Vagina (tissue), 2 donors: ENCODE data around the gene TBL1X. TPM values are rescaled to one million over a fixed set of nuclear protein-coding genes. Genes with fewer than 3 reads are reported as not detected.

Experiments
- DNase-seq, 2 donors: peaks; one replicate each; pipeline ENCODE4 v3.0.0-alpha.2; 2017; ENCODE audit errors: extremely low spot score in 2 of 2
- H3K27ac ChIP-seq: fragments of 200-600 bp; sonication (generic); one replicate; pipeline ENCODE4 v1.5.1; 2019
- H3K27me3 ChIP-seq: fragments of 200-600 bp; sonication (generic); one replicate; pipeline ENCODE4 v1.5.1; 2019
- H3K36me3 ChIP-seq, 2 donors: fragments of 200-600 bp; sonication (generic); one replicate each; pipeline ENCODE4 v1.5.1; 2017 to 2019
- H3K4me1 ChIP-seq: fragments of 200-600 bp; sonication (generic); one replicate; pipeline ENCODE4 v1.5.1; 2019
- H3K4me3 ChIP-seq, 2 donors: fragments of 200-600 bp; sonication (generic); 1 replicate in 1 of 2; 2 replicates in 1 of 2; pipeline ENCODE4 v1.5.1; 2016 to 2019
- H3K9me3 ChIP-seq: fragments of 200-600 bp; sonication (generic); one replicate; pipeline ENCODE4 v1.5.1; 2019
- CTCF ChIP-seq, 3 experiments: fragments of 450-650 bp in 2 of 3; fragments of 200-600 bp in 1 of 3; sonication (generic) in 1 of 3; IDR thresholded peaks; one replicate each; pipeline ENCODE4 v1.5.1; 2017 to 2019; ENCODE audit warnings: antibody characterized with exemption in 3 of 3, mild to moderate bottlenecking in 2 of 3, moderate library complexity in 2 of 3
- POLR2A ChIP-seq, 2 donors: fragments of 450-650 bp; IDR thresholded peaks; one replicate each; pipeline ENCODE4 v1.6.1; 2017; ENCODE audit warnings: antibody characterized with exemption in 2 of 2, mild to moderate bottlenecking in 2 of 2, moderate library complexity in 2 of 2
- POLR2AphosphoS5 ChIP-seq, 2 donors: sonication (generic); formaldehyde crosslinking; IDR thresholded peaks; one replicate each; pipeline ENCODE4 v1.9.0; 2017; ENCODE audit warnings: antibody characterized with exemption in 2 of 2, mild to moderate bottlenecking in 2 of 2, low read depth in 1 of 2; ENCODE audit not compliant: insufficient read depth in 1 of 2
- intact Hi-C: fragments of 100-400 bp; cut with DNase I; formaldehyde crosslinking; loops from one replicate; pipeline ENCODE4 v1.15.1; 2023
- total RNA-seq: library from RNA; depleted of rRNA; stranded (reverse); fragments of >200 nt; gene quantifications from one replicate; pipeline ENCODE4 v1.2.3, GENCODE V29; 2016

The TBL1X gene
- total RNA-seq, 1 donor from 2014 or later: 41.3 TPM

DNA sequence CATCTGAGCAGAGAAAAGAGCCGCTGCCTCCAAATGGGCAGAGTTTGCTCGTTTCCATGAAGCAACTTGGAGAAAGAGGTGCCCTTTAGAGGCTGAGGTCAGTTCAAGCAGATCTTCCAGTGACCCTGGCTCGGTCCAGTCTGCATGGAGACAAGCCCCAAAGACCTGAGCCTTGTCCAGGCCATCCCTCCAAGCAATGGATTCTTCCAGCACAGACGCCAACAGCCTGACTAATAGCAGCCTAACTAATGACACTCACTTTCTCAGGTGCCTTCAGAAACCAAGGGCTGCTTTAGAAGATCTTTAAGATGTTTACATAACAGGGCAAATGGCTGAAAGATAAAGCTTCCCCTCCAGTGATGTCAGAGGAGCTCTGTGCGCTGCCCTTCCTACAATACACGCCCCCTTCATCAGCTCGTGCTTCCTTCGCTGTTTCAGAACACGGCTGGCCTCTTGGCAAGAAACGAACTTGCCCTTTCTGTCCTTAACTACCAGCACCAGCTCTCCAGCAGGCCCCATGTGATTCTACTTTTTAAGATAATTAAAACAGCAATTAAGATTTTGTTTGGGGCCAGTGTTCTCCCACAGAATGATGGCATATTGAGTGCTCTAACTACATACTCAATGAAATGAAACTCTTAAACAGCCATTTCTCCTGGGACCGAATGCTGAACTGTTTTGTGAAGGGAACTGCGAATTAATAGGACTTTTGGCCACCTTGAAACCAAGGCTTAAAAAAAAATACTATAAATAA lies 181.8 kb downstream of the TBL1X start:
- H3K9me3 ChIP-seq: no peaks in the 10 kb centered on the region
- no peak for TF ChIP-seq POLR2AphosphoS5 (IDR thresholded peaks at IDR 0.05; ENCODE audit: insufficient read depth in 1 of 2, low read depth in 1 of 2)
- no peak for TF ChIP-seq POLR2A (IDR thresholded peaks at IDR 0.05)
- no peaks in the 10 kb centered on the region for H3K36me3 ChIP-seq
- DNase-seq: no peak
- H3K4me3 ChIP-seq: no peak overlapping the region
- intact Hi-C loops: no loop called here
- H3K27me3 ChIP-seq: no peaks in the 10 kb centered on the region
- peaks cover 11% of the 10 kb centered on the region for H3K4me1 ChIP-seq
- H3K27ac ChIP-seq: no peak overlapping the region

- Histone ChIP-seq H3K27ac (no peak overlapping the region), H3K9me3 (no peaks in the 10 kb centered on the region), H3K4me3 (no peak overlapping the region), H3K36me3 (no peaks in the 10 kb centered on the region), H3K4me1 (peaks cover 11% of the 10 kb centered on the region), H3K27me3 (no peaks in the 10 kb centered on the region)
- DNase-seq: no peak
- intact Hi-C loops: no loop called here
- no peak for TF ChIP-seq POLR2A (IDR thresholded peaks at IDR 0.05)
- no peak for TF ChIP-seq CTCF (IDR thresholded peaks at IDR 0.05)
- no peak for TF ChIP-seq POLR2AphosphoS5 (IDR thresholded peaks at IDR 0.05; ENCODE audit: insufficient read depth in 1 of 2, low read depth in 1 of 2)
Observed at GRCh38 chrX:9647431-9647830, 182.6 kb downstream of the TBL1X start.

DNA sequence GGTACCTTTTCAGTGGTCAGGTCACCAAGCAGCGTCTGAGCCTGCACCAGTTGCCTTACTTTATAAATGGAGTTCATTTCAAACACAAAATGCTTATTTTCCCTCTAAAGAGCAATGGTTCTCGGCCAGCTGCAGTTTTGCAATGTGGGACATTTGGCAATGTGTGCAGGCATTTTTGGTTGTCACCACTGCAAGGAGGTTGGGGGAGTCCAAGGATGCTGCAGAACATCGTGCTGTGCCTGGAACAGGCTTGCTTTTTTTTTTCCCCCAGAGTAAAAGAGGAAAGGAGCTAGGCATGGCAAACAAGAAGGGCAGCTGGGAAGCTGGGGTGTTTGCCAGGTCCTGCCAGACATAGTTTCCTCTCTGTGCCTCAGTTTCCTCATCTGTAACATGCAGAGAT lies 185.2 kb downstream of the TBL1X start:
- H3K27me3 ChIP-seq: no peaks in the 10 kb centered on the region
- H3K4me1 ChIP-seq: peaks cover 11% of the 10 kb centered on the region
- intact Hi-C loops: no loop called here
- TF ChIP-seq CTCF (IDR thresholded peaks at IDR 0.05): no peak
- TF ChIP-seq POLR2A (IDR thresholded peaks at IDR 0.05): no peak
- no peak for TF ChIP-seq POLR2AphosphoS5 (IDR thresholded peaks at IDR 0.05; ENCODE audit: insufficient read depth in 1 of 2, low read depth in 1 of 2)
- no peak overlapping the region for H3K27ac ChIP-seq
- H3K4me3 ChIP-seq: no peak overlapping the region
- H3K9me3 ChIP-seq: no peaks in the 10 kb centered on the region
- no peaks in the 10 kb centered on the region for H3K36me3 ChIP-seq
- no peak for DNase-seq

DNA sequence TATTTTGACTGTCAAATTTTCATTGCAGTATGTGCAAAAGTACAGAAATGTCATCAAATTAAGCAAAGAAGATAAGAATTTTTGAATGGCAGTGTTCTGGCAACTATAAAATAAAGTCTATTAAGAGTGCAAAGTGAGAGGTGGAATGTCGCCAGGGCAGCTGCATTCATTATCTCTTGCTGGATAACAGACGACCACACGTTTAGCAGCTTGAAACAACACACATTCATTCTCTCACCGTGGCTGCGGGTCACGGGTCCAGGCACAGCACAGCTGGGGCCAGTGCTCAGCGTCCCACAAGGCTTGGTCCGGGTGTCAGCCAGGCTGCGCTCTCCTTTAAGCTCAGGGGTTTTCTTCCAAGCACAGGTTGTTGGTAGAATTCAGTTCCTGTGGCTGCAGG lies 186.9 kb downstream of the TBL1X start:
- TF ChIP-seq POLR2A (IDR thresholded peaks at IDR 0.05) (no peak), CTCF (IDR thresholded peaks at IDR 0.05) (no peak), POLR2AphosphoS5 (IDR thresholded peaks at IDR 0.05; ENCODE audit: insufficient read depth in 1 of 2, low read depth in 1 of 2) (no peak)
- H3K36me3 ChIP-seq: no peaks in the 10 kb centered on the region
- no peaks in the 10 kb centered on the region for H3K9me3 ChIP-seq
- no peaks in the 10 kb centered on the region for H3K27me3 ChIP-seq
- no peak overlapping the region for H3K27ac ChIP-seq
- H3K4me3 ChIP-seq: no peak overlapping the region
- peaks cover 11% of the 10 kb centered on the region for H3K4me1 ChIP-seq
- intact Hi-C loops: no loop called here
- no peak for DNase-seq

GRCh38 chrX:9654929-9655328 lies 190.1 kb downstream of the TBL1X start:
- no peak overlapping the region for H3K27ac ChIP-seq

More at GRCh38 chrX:9654929-9655328, 190.1 kb downstream of the TBL1X start:
- Histone ChIP-seq H3K36me3 (no peaks in the 10 kb centered on the region), H3K9me3 (no peaks in the 10 kb centered on the region), H3K27me3 (no peaks in the 10 kb centered on the region), H3K4me3 (no peak overlapping the region), H3K4me1 (no peaks in the 10 kb centered on the region)
- DNase-seq: no peak
- intact Hi-C loops: no loop called here
- no peak for TF ChIP-seq CTCF (IDR thresholded peaks at IDR 0.05)
- no peak for TF ChIP-seq POLR2A (IDR thresholded peaks at IDR 0.05)
- TF ChIP-seq POLR2AphosphoS5 (IDR thresholded peaks at IDR 0.05; ENCODE audit: insufficient read depth in 1 of 2, low read depth in 1 of 2): no peak
